ENCODE measurements around the gene EPHA2.

- no peak for TF ChIP-seq POLR2A (IDR thresholded peaks at IDR 0.05)
- TF ChIP-seq, protein P1, sequence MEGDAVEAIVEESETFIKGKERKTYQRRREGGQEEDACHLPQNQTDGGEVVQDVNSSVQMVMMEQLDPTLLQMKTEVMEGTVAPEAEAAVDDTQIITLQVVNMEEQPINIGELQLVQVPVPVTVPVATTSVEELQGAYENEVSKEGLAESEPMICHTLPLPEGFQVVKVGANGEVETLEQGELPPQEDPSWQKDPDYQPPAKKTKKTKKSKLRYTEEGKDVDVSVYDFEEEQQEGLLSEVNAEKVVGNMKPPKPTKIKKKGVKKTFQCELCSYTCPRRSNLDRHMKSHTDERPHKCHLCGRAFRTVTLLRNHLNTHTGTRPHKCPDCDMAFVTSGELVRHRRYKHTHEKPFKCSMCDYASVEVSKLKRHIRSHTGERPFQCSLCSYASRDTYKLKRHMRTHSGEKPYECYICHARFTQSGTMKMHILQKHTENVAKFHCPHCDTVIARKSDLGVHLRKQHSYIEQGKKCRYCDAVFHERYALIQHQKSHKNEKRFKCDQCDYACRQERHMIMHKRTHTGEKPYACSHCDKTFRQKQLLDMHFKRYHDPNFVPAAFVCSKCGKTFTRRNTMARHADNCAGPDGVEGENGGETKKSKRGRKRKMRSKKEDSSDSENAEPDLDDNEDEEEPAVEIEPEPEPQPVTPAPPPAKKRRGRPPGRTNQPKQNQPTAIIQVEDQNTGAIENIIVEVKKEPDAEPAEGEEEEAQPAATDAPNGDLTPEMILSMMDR (IDR thresholded peaks at IDR 0.05), result no peak
These were observed 79.0 kb downstream of the EPHA2 start for GRCh38 chr1:16076865-16077238.

Measured in body of pancreas (tissue), 4 donors.